Measurements from ENCODE around the gene RFC2.
A peak's percentile ranks its signal among the peaks of the same experiment; 100 is the strongest.

The RFC2 gene

DNA sequence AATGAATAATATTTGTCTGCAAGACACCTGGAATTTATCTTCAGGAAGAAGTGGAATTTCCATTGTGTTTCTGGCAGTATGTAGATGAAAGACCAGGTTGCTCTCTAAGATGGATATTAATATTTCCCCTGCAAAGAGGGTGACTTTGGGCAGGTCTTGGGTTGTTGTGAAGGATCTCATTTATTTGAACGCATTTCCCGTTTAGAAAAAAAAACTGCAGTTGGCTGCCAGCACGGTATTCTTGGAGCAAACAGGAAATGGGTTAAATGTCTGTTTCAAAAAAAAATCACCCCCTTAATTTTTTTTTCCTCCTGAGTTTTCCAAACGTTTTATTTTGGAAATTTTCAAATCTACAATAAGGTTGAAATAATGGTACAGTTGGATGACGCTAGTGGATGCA lies 68.6 kb downstream of the RFC2 start:
- no peak for DNase-seq

DNA sequence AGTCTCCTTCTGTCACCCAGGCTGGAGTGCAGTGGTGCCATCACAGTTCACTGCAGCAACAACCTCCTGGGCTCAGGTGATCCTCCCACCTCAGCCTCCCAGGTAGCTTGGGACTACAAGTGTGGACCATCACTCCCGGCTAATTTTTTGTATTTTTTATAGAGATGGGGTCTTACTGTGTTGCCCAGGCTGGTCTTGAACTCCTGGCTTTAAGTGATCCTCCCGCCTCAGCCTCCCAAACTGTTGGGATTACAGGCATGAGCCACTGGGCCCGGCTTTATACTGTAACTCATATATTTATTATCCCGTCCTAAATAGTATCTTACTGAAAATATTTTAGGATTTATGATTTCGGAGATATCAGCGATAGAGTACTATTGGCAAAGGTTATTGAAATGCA lies 69.2 kb downstream of the RFC2 start:
- DNase-seq, result no peak

DNA sequence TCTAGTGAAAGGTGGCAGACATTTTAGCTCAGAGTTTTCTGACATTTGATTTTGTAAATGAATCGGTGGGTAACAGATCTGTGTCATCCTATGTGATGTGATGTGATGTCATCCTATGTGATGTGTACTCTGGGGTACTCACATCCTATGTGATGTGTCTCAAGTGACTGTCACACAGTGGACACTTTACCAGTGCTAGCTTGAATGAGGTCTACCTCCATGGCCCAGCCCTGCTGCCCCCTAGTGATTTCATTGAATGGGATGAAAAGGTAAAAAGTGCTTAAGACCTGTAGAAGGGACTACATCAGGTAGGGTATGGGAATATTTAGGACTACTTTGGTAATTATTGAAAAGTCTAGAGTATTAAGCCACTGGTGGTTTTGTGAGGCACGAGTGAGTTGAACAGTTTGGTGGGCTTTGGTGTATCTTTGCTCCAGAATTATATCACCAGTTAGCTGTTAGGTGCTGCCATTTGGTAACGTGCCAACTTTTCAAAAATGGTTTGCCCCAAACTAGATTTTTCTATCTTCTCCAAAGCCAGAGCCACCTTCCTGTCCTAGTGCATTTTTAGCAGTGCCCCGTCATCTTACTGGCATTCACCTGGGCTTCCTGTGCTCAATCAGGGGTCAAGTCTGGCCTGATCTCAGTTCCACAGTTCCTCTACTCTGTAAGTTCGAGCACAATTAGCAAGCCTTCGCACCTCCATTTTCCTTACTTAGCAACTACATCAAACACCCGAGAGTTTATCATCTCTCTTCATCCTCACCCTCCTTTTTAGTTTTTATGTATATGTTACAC lies 70.3 kb downstream of the RFC2 start:
- DNase-seq, result peak; percentile 7

DNA sequence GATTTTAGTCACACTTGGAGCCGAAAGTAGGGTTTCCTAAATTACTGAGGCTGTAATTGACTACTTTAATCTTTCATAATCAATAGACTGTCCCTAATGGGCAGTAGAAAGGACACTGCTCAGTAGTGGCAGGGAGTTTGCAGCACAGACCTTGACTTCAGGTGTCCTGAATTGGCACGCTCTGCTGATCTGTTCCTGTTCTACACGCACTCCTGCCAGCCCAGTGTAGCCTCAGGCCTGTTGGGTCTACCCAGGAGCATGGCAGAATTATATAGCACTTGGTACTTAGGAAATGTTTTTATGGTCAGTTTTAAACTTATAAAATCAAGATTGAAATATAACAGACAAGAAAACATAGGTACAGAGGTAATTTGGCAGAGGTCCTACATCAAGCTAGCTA lies 71.1 kb downstream of the RFC2 start:
- DNase-seq, result no peak

DNA sequence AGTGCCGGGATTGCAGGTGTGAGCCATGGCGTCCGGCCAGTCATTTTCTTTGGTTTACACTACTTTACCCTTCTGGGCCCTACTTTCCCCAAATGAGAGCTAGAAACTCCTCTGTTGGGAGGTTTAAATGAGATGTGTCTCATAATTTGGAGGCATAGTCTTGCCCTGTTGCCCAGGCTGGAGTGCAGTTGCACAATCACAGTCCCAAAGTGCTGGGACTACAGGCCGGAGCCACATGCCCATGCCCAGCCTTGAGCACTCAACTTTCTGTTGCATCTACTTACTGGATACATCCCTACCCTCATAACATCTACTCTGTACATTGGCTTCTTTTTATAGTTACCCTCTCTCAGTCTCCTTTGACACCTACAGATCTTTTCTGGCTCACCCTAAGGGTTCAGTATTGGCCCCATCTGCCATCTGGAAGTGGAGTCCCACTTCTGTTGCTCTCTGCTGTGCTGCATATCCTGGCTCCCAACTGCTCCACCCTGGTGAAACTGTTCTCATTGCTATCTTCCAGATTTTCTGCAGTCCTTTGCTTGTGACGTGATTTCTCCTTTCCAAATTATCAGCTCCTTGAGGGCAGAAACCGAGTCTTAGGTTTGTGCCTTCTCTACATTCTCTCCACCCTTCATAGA lies 71.6 kb downstream of the RFC2 start:
- DNase-seq, result no peak

DNA sequence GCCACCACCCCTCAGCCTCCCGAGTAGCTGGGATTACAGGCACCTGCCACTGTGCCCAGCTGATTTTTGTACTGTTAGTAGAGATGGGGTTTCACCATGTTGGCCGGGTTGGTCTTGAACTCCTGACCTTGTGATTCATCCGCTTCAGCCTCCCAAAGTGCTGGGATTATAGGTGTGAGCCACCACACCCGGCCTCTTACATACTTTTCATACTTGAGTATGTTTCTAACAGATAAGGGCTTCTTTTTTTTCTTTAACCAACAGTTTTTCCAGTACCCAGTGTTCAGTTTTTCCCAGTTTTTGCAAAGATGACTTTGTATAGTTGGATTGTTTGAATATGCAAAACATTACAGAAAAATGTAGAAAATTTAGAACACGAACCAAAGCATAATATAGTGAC lies 72.4 kb downstream of the RFC2 start:
- no peak for DNase-seq

All from COR-L47 (cell line).